ENCODE measurements around the gene LAMB2. TPM values are rescaled to one million over a fixed set of nuclear protein-coding genes. Genes with fewer than 3 reads are reported as not detected.

Gene LAMB2
- total RNA-seq, 2 experiments from 2014 or later, result 0.44 TPM; not detected in 1

- Histone ChIP-seq H3K9me3 (ENCODE audit: low read length) (no peaks in the 10 kb centered on the region), H3K4me1 (ENCODE audit: insufficient read depth, low read length, poor library complexity, severe bottlenecking) (peaks cover 24% of the 10 kb centered on the region), H3K9me2 (ENCODE audit: insufficient read depth, low read length) (no peaks in the 10 kb centered on the region), H3K36me3 (ENCODE audit: insufficient read depth, low read length) (peaks cover 4% of the 10 kb centered on the region), H3K27ac (ENCODE audit: low read depth, low read length, poor library complexity, severe bottlenecking) (no peak overlapping the region), H4K20me1 (ENCODE audit: insufficient read depth, low read length) (no peaks in the 10 kb centered on the region), H3K4me3 (ENCODE audit: low read depth, low read length, poor library complexity, severe bottlenecking) (no peak overlapping the region), H3K79me2 (ENCODE audit: insufficient read depth, low read depth, low read length) (peaks cover 16% of the 10 kb centered on the region), H2AFZ (ENCODE audit: low read length) (no peak overlapping the region), H3K4me2 (ENCODE audit: low read length) (no peak overlapping the region)
- intact Hi-C loops (cut with micrococcal nuclease; ENCODE audit: unreplicated experiment), result no loop called here
- ChIA-PET CTCF (ENCODE audit: unreplicated experiment) (no interaction called here), POLR2A (no interaction called here)
- TF ChIP-seq EZH2phosphoT487 (IDR thresholded peaks at IDR 0.05; ENCODE audit: borderline replicate concordance, low read depth, low read length) (no peak), CTCF (conservative IDR thresholded peaks at IDR 0.05; ENCODE audit: low read length) (no peak)
- no peak for DNase-seq (ENCODE audit: low spot score)
- no TSS peak for BruUV-seq (replicated peaks)
Measured at GRCh38 chr3:49123687-49124086, 9.2 kb downstream of the LAMB2 start.

DNA sequence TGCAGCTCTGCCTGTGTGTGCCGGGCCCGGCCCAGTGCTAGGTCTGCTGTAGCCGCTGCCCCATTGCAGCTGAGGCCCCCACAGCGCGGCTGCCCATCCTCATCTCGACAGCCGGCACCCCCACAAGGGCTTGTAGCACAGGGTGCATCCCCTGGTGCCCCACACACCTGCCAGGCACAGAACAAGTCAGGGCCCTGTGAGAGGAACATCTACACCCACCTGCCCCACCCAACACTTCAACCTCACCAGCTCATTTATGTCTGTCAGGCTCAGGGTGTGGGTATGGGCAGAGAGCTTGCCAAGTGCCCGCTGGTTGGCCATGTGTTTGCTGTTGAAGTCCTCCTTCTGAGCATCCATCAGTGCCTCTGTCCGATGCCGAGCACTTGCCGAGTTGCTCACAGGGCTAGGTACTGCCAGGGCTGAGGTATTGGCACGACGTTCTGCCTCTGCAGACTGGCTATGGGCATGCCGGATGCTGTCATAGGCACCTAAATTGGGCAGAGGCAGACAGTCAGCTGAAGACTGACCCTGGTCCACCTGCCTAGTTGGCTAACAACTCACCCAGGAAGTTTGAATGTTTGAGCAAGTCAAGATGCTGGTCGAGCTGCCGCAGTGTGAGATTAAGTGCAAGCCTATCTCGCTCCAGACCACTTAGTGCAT, 9.8 kb downstream of the LAMB2 start:
- Histone ChIP-seq H3K4me3 (ENCODE audit: low read depth, low read length, poor library complexity, severe bottlenecking) (no peak overlapping the region), H3K79me2 (ENCODE audit: insufficient read depth, low read depth, low read length) (peaks cover 18% of the 10 kb centered on the region), H3K9me2 (ENCODE audit: insufficient read depth, low read length) (no peaks in the 10 kb centered on the region), H3K9me3 (ENCODE audit: low read length) (no peaks in the 10 kb centered on the region), H3K27ac (ENCODE audit: low read depth, low read length, poor library complexity, severe bottlenecking) (no peak overlapping the region), H4K20me1 (ENCODE audit: insufficient read depth, low read length) (no peaks in the 10 kb centered on the region), H2AFZ (ENCODE audit: low read length) (no peak overlapping the region), H3K36me3 (ENCODE audit: insufficient read depth, low read length) (peaks cover 10% of the 10 kb centered on the region), H3K4me1 (ENCODE audit: insufficient read depth, low read length, poor library complexity, severe bottlenecking) (peaks cover 22% of the 10 kb centered on the region), H3K4me2 (ENCODE audit: low read length) (no peak overlapping the region)
- ChIA-PET POLR2A (no interaction called here), CTCF (ENCODE audit: unreplicated experiment) (no interaction called here)
- TF ChIP-seq EZH2phosphoT487 (IDR thresholded peaks at IDR 0.05; ENCODE audit: borderline replicate concordance, low read depth, low read length), result no peak
- TF ChIP-seq CTCF (conservative IDR thresholded peaks at IDR 0.05; ENCODE audit: low read length), result no peak
- BruUV-seq (replicated peaks), result no TSS peak
- intact Hi-C loops (cut with micrococcal nuclease; ENCODE audit: unreplicated experiment), result no loop called here
- no peak for DNase-seq (ENCODE audit: low spot score)

DNA sequence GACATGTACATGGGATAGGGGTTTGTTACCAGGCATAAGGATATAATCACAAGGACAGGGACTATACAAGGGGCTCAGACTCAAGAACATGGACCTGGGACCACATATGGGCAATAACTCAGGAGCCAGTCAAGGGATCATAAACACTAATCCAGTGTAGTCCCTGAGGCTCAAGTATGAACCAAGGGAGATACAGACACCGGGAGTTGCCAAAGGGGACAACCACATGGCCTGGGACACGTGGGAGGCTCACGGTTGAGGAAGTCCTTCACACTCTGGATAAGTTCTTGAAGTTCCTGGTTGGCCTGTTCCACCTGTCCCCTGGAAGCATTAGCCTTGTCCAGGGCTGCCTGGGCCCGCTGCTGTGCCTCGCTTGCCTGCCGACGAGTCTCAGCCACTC, 10.4 kb downstream of the LAMB2 start:
- no peak for DNase-seq (ENCODE audit: low spot score)
- intact Hi-C loops (cut with micrococcal nuclease; ENCODE audit: unreplicated experiment), result no loop called here

More for the DNA sequence above, 10.4 kb downstream of the LAMB2 start:
- POLR2A ChIA-PET, result no interaction called here
- H3K9me3 ChIP-seq (ENCODE audit: low read length), result no peaks in the 10 kb centered on the region
- H3K4me2 ChIP-seq (ENCODE audit: low read length), result no peak overlapping the region
- BruUV-seq (replicated peaks), result no TSS peak
- H3K79me2 ChIP-seq (ENCODE audit: insufficient read depth, low read depth, low read length), result peaks cover 18% of the 10 kb centered on the region
- H3K27ac ChIP-seq (ENCODE audit: low read depth, low read length, poor library complexity, severe bottlenecking), result no peak overlapping the region
- H2AFZ ChIP-seq (ENCODE audit: low read length), result no peak overlapping the region
- CTCF ChIA-PET (ENCODE audit: unreplicated experiment), result no interaction called here
- H3K36me3 ChIP-seq (ENCODE audit: insufficient read depth, low read length), result peaks cover 16% of the 10 kb centered on the region
- H3K9me2 ChIP-seq (ENCODE audit: insufficient read depth, low read length), result no peaks in the 10 kb centered on the region
- no peaks in the 10 kb centered on the region for H4K20me1 ChIP-seq (ENCODE audit: insufficient read depth, low read length)
- TF ChIP-seq EZH2phosphoT487 (IDR thresholded peaks at IDR 0.05; ENCODE audit: borderline replicate concordance, low read depth, low read length) (no peak), CTCF (conservative IDR thresholded peaks at IDR 0.05; ENCODE audit: low read length) (no peak)
- H3K4me3 ChIP-seq (ENCODE audit: low read depth, low read length, poor library complexity, severe bottlenecking), result no peak overlapping the region
- peaks cover 22% of the 10 kb centered on the region for H3K4me1 ChIP-seq (ENCODE audit: insufficient read depth, low read length, poor library complexity, severe bottlenecking)

Measured in OCI-LY7 (cell line).